Peyer's patch (tissue), 4 donors: ENCODE data around the gene DNMT3A.

Experiments
- POLR2A ChIP-seq, 2 donors: fragments of 450-650 bp; IDR thresholded peaks; one replicate each; pipeline ENCODE4 v1.5.1; 2017; ENCODE audit warnings: antibody characterized with exemption in 2 of 2, mild to moderate bottlenecking in 2 of 2, moderate library complexity in 2 of 2
- TF ChIP-seq, protein P1 (sequence below), 6 experiments: fragments of 450-650 bp in 4 of 6; fragments of 200-600 bp in 2 of 6; sonication (generic) in 1 of 6; IDR thresholded peaks; one replicate each; pipeline ENCODE4 v1.5.1; 2017 to 2019; ENCODE audit warnings: antibody characterized with exemption in 6 of 6, mild to moderate bottlenecking in 3 of 6, moderate library complexity in 1 of 6

- TF ChIP-seq, protein P1, sequence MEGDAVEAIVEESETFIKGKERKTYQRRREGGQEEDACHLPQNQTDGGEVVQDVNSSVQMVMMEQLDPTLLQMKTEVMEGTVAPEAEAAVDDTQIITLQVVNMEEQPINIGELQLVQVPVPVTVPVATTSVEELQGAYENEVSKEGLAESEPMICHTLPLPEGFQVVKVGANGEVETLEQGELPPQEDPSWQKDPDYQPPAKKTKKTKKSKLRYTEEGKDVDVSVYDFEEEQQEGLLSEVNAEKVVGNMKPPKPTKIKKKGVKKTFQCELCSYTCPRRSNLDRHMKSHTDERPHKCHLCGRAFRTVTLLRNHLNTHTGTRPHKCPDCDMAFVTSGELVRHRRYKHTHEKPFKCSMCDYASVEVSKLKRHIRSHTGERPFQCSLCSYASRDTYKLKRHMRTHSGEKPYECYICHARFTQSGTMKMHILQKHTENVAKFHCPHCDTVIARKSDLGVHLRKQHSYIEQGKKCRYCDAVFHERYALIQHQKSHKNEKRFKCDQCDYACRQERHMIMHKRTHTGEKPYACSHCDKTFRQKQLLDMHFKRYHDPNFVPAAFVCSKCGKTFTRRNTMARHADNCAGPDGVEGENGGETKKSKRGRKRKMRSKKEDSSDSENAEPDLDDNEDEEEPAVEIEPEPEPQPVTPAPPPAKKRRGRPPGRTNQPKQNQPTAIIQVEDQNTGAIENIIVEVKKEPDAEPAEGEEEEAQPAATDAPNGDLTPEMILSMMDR (IDR thresholded peaks at IDR 0.05) = no peak
- TF ChIP-seq POLR2A (IDR thresholded peaks at IDR 0.05) = no peak
Measured at GRCh38 chr2:25354116-25354515, 12.4 kb upstream of the DNMT3A start.
